Lung (tissue), 12 donors: ENCODE measurements around the gene DCP1B. TPM values are rescaled to one million over a fixed set of nuclear protein-coding genes. Genes with fewer than 3 reads are reported as not detected.

Source experiments
- ATAC-seq: fragments of 200-7000 bp; cut with Tn5 transposase; one replicate; pipeline ENCODE4 v1.9.1; 2020; ENCODE audit warnings: moderate number of reproducible peaks; ENCODE audit not compliant: insufficient read depth, low FRiP score
- DNase-seq, 3 donors: peaks; one replicate each; pipeline ENCODE4 v3.0.0-alpha.2; 2013 to 2017
- H3K27ac ChIP-seq, 2 donors: one replicate each; pipeline ENCODE4 v1.5.1; 2013; ENCODE audit warnings: mild to moderate bottlenecking in 2 of 2, moderate library complexity in 2 of 2, control low read depth in 1 of 2, inconsistent platforms in 1 of 2, low read depth in 1 of 2, low read length in 1 of 2
- H3K27me3 ChIP-seq, 3 donors: one replicate each; pipeline ENCODE4 v1.5.1; 2013; ENCODE audit warnings: low read length in 2 of 3; ENCODE audit not compliant: control insufficient read depth in 3 of 3, insufficient read depth in 3 of 3
- H3K36me3 ChIP-seq, 4 donors: one replicate each; pipeline ENCODE4 v1.5.1; 2013; ENCODE audit warnings: low read length in 4 of 4, mild to moderate bottlenecking in 1 of 4, moderate library complexity in 1 of 4; ENCODE audit not compliant: control insufficient read depth in 4 of 4, insufficient read depth in 4 of 4
- H3K4me1 ChIP-seq, 5 donors: one replicate each; pipeline ENCODE4 v1.5.1; 2013; ENCODE audit warnings: low read length in 5 of 5, mild to moderate bottlenecking in 2 of 5, moderate library complexity in 1 of 5; ENCODE audit not compliant: control insufficient read depth in 5 of 5, insufficient read depth in 5 of 5
- H3K4me3 ChIP-seq: one replicate; pipeline ENCODE4 v1.5.1; 2013; ENCODE audit warnings: mild to moderate bottlenecking, control low read depth, moderate library complexity
- H3K9ac ChIP-seq, 2 donors: one replicate each; pipeline ENCODE4 v1.5.1; 2013; ENCODE audit warnings: low read length in 2 of 2, control low read depth in 1 of 2; ENCODE audit not compliant: insufficient read depth in 1 of 2
- H3K9me3 ChIP-seq, 4 donors: one replicate each; pipeline ENCODE4 v1.5.1; 2013; ENCODE audit warnings: low read length in 3 of 4, mild to moderate bottlenecking in 1 of 4, moderate library complexity in 1 of 4; ENCODE audit not compliant: control insufficient read depth in 4 of 4, insufficient read depth in 3 of 4
- WGBS, 2 donors: extraction: QIAGEN DNeasy Blood & Tissue Kit; methylation state at CpG; one replicate each; pipeline ENCODE4 v1.1.7; 2013; 5-methylcytosine and 5-hydroxymethylcytosine counted together
- polyA plus RNA-seq, 2 donors: library from polyadenylated mRNA; stranded (reverse); fragments of 200-250 nt; gene quantifications; one replicate each; pipeline ENCODE4 v1.2.1, GENCODE V29; 2013
- total RNA-seq, 2 donors: library from RNA; depleted of rRNA in 1 of 2; stranded (reverse); fragments of >200 nt in 1 of 2; gene quantifications; one replicate each; pipeline ENCODE4 v1.2.1, GENCODE V29; 2014 to 2021
- TF ChIP-seq, protein P1 (sequence below): IDR thresholded peaks from 2 replicates; pipeline ENCODE4 v1.5.1; 2012; ENCODE audit warnings: mild to moderate bottlenecking; ENCODE audit errors: control extremely low read depth, extremely low read depth
- donor health status: control.
- donor health status: control.
- donor health status: Bipolar disorder and iron deficiency.
- donor health status: healthy.
- donor health status: DM: yes; HTN: yes; CAD: no.

Gene DCP1B
- total and polyA plus RNA-seq, 4 donors, result 4.2 to 13.2 (median 8.7) TPM

- WGBS, 2 donors, result 24 to 33% methylated on average over 65 to 67 of the region's 67 CpGs
- H3K36me3 ChIP-seq, result no peaks in the 10 kb centered on the region
- peaks cover 0 to 15% (median 4%) of the 10 kb centered on the region in 4 donors for H3K9me3 ChIP-seq
- TF ChIP-seq, protein P1, sequence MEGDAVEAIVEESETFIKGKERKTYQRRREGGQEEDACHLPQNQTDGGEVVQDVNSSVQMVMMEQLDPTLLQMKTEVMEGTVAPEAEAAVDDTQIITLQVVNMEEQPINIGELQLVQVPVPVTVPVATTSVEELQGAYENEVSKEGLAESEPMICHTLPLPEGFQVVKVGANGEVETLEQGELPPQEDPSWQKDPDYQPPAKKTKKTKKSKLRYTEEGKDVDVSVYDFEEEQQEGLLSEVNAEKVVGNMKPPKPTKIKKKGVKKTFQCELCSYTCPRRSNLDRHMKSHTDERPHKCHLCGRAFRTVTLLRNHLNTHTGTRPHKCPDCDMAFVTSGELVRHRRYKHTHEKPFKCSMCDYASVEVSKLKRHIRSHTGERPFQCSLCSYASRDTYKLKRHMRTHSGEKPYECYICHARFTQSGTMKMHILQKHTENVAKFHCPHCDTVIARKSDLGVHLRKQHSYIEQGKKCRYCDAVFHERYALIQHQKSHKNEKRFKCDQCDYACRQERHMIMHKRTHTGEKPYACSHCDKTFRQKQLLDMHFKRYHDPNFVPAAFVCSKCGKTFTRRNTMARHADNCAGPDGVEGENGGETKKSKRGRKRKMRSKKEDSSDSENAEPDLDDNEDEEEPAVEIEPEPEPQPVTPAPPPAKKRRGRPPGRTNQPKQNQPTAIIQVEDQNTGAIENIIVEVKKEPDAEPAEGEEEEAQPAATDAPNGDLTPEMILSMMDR, result no peak
- no peak overlapping the region for H3K27ac ChIP-seq
- no peak for ATAC-seq
- peak in 1 of 3 donors; percentile 29 for DNase-seq
- no peak overlapping the region for H3K9ac ChIP-seq
- no peak overlapping the region for H3K4me3 ChIP-seq
- H3K27me3 ChIP-seq, result no peaks in the 10 kb centered on the region
- peaks cover 0 to 7% (median 0%) of the 10 kb centered on the region in 5 donors for H3K4me1 ChIP-seq
Measured at GRCh38 chr12:1907652-1908611, 96.3 kb downstream of the DCP1B start.

- TF ChIP-seq, protein P1, result no peak
Measured at GRCh38 chr12:1906579-1906978, 97.7 kb downstream of the DCP1B start.

DNA sequence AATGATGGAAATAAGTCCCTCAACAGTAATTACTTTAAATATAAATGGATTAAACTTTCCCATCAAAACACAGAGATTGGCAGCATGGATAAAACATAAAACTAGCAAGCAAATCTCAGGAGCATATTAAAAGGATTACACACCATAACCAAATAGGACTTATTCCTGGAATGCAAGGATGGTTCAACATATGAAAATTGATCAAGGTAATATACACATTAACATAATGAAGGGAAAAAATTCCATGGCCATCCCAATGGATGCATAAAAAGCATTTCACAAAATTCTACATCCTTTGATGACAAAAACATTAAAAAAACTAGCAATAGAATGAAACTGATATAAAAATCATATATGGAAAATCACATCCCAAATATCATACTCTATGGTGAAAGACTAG lies 99.4 kb downstream of the DCP1B start:
- no peak for ATAC-seq
- no peak overlapping the region for H3K4me3 ChIP-seq
- TF ChIP-seq, protein P1, result no peak
- H3K4me1 ChIP-seq, result peaks cover 0 to 7% (median 0%) of the 10 kb centered on the region in 5 donors
- H3K27me3 ChIP-seq, result no peaks in the 10 kb centered on the region
- no peak overlapping the region for H3K27ac ChIP-seq
- peaks cover 0 to 15% (median 6%) of the 10 kb centered on the region in 4 donors for H3K9me3 ChIP-seq
- DNase-seq, result no peak
- H3K9ac ChIP-seq, result no peak overlapping the region
- no peaks in the 10 kb centered on the region for H3K36me3 ChIP-seq

More at GRCh38 chr12:1906579-1906978, 97.7 kb downstream of the DCP1B start:
- ATAC-seq (no peak), DNase-seq (peak in 1 of 3 donors; percentile 5)
- Histone ChIP-seq H3K27me3 (no peaks in the 10 kb centered on the region), H3K27ac (no peak overlapping the region), H3K4me3 (no peak overlapping the region), H3K9me3 (peaks cover 0 to 15% (median 6%) of the 10 kb centered on the region in 4 donors), H3K4me1 (peaks cover 0 to 7% (median 0%) of the 10 kb centered on the region in 5 donors), H3K36me3 (no peaks in the 10 kb centered on the region), H3K9ac (no peak overlapping the region)
- 43 to 48% methylated on average over 3 of the region's 3 CpGs for WGBS, 2 donors
